A673 (cell line): ENCODE measurements around the gene SCAI. TPM values are rescaled to one million over a fixed set of nuclear protein-coding genes. Genes with fewer than 3 reads are reported as not detected.

Experiments
- BruUV-seq: library from RNA; stranded (reverse); fragments of 400-500 nt; replicated peaks from 2 replicates; lab custom pipeline; 2021; lab: Mats Ljungman, UMichigan
- CTCF ChIA-PET: fragments of 300-600 bp; sonication (Branson Sonifier 250); formaldehyde crosslinking; loops from one replicate; lab custom pipeline; 2022; ENCODE audit warnings: antibody characterized with exemption; lab: Charles Lee
- POLR2A ChIA-PET: fragments of 300-600 bp; sonication (Branson Sonifier 250); formaldehyde crosslinking; loops from one replicate; lab custom pipeline; 2022; ENCODE audit warnings: antibody characterized with exemption; ENCODE audit not compliant: low non-redundant PET; lab: Charles Lee
- DNase-seq: peaks from one replicate; pipeline ENCODE4 v3.0.0-alpha.2; 2015; ENCODE audit warnings: low spot score
- H3K27ac ChIP-seq: fragments of 200-600 bp; sonication (generic); 2 replicates; pipeline ENCODE4 v1.5.1; 2016; ENCODE audit warnings: mixed run types, low read depth, mild to moderate bottlenecking, mixed read lengths, antibody characterized with exemption, low read length; ENCODE audit not compliant: poor library complexity, severe bottlenecking
- H3K27me3 ChIP-seq: fragments of 200-600 bp; sonication (generic); replicated peaks from 2 replicates; pipeline ENCODE4 v1.6.1; 2017; ENCODE audit warnings: mixed run types, low read depth, mild to moderate bottlenecking, mixed read lengths, antibody characterized with exemption, low read length; ENCODE audit not compliant: insufficient read depth, poor library complexity
- H3K36me3 ChIP-seq: fragments of 200-600 bp; sonication (generic); 2 replicates; pipeline ENCODE4 v1.6.1; 2016; ENCODE audit warnings: mixed run types, mild to moderate bottlenecking, mixed read lengths, antibody characterized with exemption, low read length; ENCODE audit not compliant: insufficient read depth, poor library complexity, severe bottlenecking
- H3K4me1 ChIP-seq: fragments of 200-600 bp; sonication (generic); 2 replicates; pipeline ENCODE4 v1.6.1; 2017; ENCODE audit warnings: mixed run types, mild to moderate bottlenecking, mixed read lengths, antibody characterized with exemption, low read length; ENCODE audit not compliant: insufficient read depth, poor library complexity, severe bottlenecking
- H3K4me3 ChIP-seq: fragments of 200-600 bp; sonication (generic); 2 replicates; pipeline ENCODE4 v1.5.1; 2016; ENCODE audit warnings: low read depth, mixed run types, mild to moderate bottlenecking, mixed read lengths, low read length; ENCODE audit not compliant: poor library complexity, severe bottlenecking
- H3K9me3 ChIP-seq: fragments of 200-600 bp; sonication (generic); 2 replicates; pipeline ENCODE4 v1.6.1; 2016; ENCODE audit warnings: mixed run types, low read depth, mild to moderate bottlenecking, mixed read lengths, antibody characterized with exemption, low read length; ENCODE audit not compliant: poor library complexity, severe bottlenecking
- CTCF ChIP-seq: fragments of 300-800, 200-600 bp; sonication (generic); conservative IDR thresholded peaks from 2 replicates; pipeline ENCODE4 v1.5.1; 2017; ENCODE audit warnings: low read depth, mild to moderate bottlenecking, antibody characterized with exemption, low read length, moderate library complexity, mixed read lengths
- EZH2 ChIP-seq: fragments of 200-600 bp; sonication (generic); IDR thresholded peaks from 2 replicates; pipeline ENCODE4 v1.6.1; 2017; ENCODE audit warnings: borderline replicate concordance, low read depth, mild to moderate bottlenecking, mixed read lengths, antibody characterized with exemption, low read length; ENCODE audit not compliant: poor library complexity, severe bottlenecking
- intact Hi-C: fragments of 100-400 bp; cut with micrococcal nuclease; formaldehyde crosslinking; loops from one replicate; pipeline ENCODE4 v1.10.0; 2022; ENCODE audit not compliant: unreplicated experiment
- total RNA-seq: library from RNA; stranded (reverse); gene quantifications from 2 replicates; pipeline ENCODE4 v1.2.3, GENCODE V29; 2021

Gene SCAI
- total RNA-seq, 1 experiment from 2014 or later, result 14.1 TPM

- intact Hi-C loops, result loop anchor here (10.0 kb wide), 1 partner anchor 293 kb away; the partner anchor contains the start of gene WDR38
- Histone ChIP-seq H3K4me1 (no peaks in the 10 kb centered on the region), H3K4me3 (no peak overlapping the region), H3K27me3 (no peaks in the 10 kb centered on the region), H3K27ac (no peak overlapping the region), H3K9me3 (no peaks in the 10 kb centered on the region), H3K36me3 (peaks cover 30% of the 10 kb centered on the region)
- no TSS peak for BruUV-seq
- TF ChIP-seq EZH2 (no peak), CTCF (no peak)
- POLR2A ChIA-PET, result interaction anchor here (0.7 kb wide), 1 partner anchor 582 kb away, joined by 3 read pairs; no protein-coding TSS in a partner anchor
- no peak for DNase-seq
- CTCF ChIA-PET, result no interaction called here
Measured at GRCh38 chr9:125147401-125147951, 4.1 kb upstream of the SCAI start.

GRCh38 chr9:125146247-125146646 is 2.9 kb upstream of the SCAI start:
- H3K27ac ChIP-seq, result no peak overlapping the region
- H3K9me3 ChIP-seq, result no peaks in the 10 kb centered on the region
- no peak overlapping the region for H3K4me3 ChIP-seq
- DNase-seq, result no peak
- no peaks in the 10 kb centered on the region for H3K27me3 ChIP-seq
- CTCF ChIA-PET, result no interaction called here
- BruUV-seq, result no TSS peak
- no peak for TF ChIP-seq EZH2
- no peak for TF ChIP-seq CTCF
- intact Hi-C loops, result loop anchor here (10.0 kb wide), 1 partner anchor 291 kb away; the partner anchor contains the start of gene WDR38
- no peaks in the 10 kb centered on the region for H3K4me1 ChIP-seq
- POLR2A ChIA-PET, result no interaction called here
- peaks cover 19% of the 10 kb centered on the region for H3K36me3 ChIP-seq

- Histone ChIP-seq H3K4me1 (no peaks in the 10 kb centered on the region), H3K4me3 (no peak overlapping the region), H3K36me3 (peaks cover 10% of the 10 kb centered on the region), H3K27me3 (no peaks in the 10 kb centered on the region), H3K27ac (no peak overlapping the region), H3K9me3 (no peaks in the 10 kb centered on the region)
- DNase-seq, result no peak
- BruUV-seq, result no TSS peak
- intact Hi-C loops, result loop anchor here (10.0 kb wide), 1 partner anchor 291 kb away; the partner anchor contains the start of gene WDR38
- ChIA-PET CTCF (interaction anchor here (0.7 kb wide), 1 partner anchor 16 kb away, joined by 3 read pairs; no protein-coding TSS in a partner anchor), POLR2A (no interaction called here)
- TF ChIP-seq EZH2, result no peak
- no peak for TF ChIP-seq CTCF
Measured at GRCh38 chr9:125145425-125145824, 2.1 kb upstream of the SCAI start.
